HG02943 (cell line): Measurements from ENCODE around the gene GPR31.

ENCODE experiments used
- ATAC-seq: cut with Tn5 transposase; IDR thresholded peaks from one replicate; pipeline ENCODE4 v1.9.1; 2021; ENCODE audit warnings: mild to moderate bottlenecking, low read depth, moderate library complexity; ENCODE audit not compliant: unreplicated experiment

Gene GPR31

GRCh38 chr6:167122041-167122826 lies 35.5 kb downstream of the GPR31 start:
- ATAC-seq, result no peak

GRCh38 chr6:167121335-167121841 lies 36.4 kb downstream of the GPR31 start:
- ATAC-seq, result no peak

GRCh38 chr6:167120583-167120903 lies 37.2 kb downstream of the GPR31 start:
- no peak for ATAC-seq

- ATAC-seq, result no peak
These were observed 37.9 kb downstream of the GPR31 start for GRCh38 chr6:167119670-167120582.

- ATAC-seq, result no peak
These were observed 38.9 kb downstream of the GPR31 start for GRCh38 chr6:167118839-167119238.

- ATAC-seq, result no peak
These were observed 39.8 kb downstream of the GPR31 start for GRCh38 chr6:167118006-167118405.

- no peak for ATAC-seq
These were observed 40.9 kb downstream of the GPR31 start for GRCh38 chr6:167116838-167117228.

GRCh38 chr6:167116109-167116837 lies 41.5 kb downstream of the GPR31 start:
- ATAC-seq, result no peak

- ATAC-seq, result no peak
These were observed 42.7 kb downstream of the GPR31 start for GRCh38 chr6:167115054-167115453.

- peak; percentile 82 for ATAC-seq
These were observed 43.6 kb downstream of the GPR31 start for GRCh38 chr6:167113935-167114910.

- peak; percentile 48 for ATAC-seq
These were observed 44.6 kb downstream of the GPR31 start for GRCh38 chr6:167113047-167113754.

- no peak for ATAC-seq
These were observed 45.4 kb downstream of the GPR31 start for GRCh38 chr6:167112421-167112820.

- no peak for ATAC-seq
These were observed 46.2 kb downstream of the GPR31 start for GRCh38 chr6:167111597-167111996.

GRCh38 chr6:167109651-167110050 lies 48.1 kb downstream of the GPR31 start:
- ATAC-seq, result no peak

- ATAC-seq, result no peak
These were observed 49.5 kb downstream of the GPR31 start for GRCh38 chr6:167108278-167108677.

- ATAC-seq, result no peak
These were observed 50.0 kb downstream of the GPR31 start for GRCh38 chr6:167107787-167108186.

- ATAC-seq, result no peak
These were observed 51.4 kb downstream of the GPR31 start for GRCh38 chr6:167106406-167106805.
